Measurements from ENCODE around the gene SLC9A3.
"Not testable (repeated sequence)": the region's sequence is repeated elsewhere in the genome, so short reads cannot be mapped to it uniquely, and the experiment has no call there.

The SLC9A3 gene

GRCh38 chr5:491119-491855 lies 33.0 kb downstream of the SLC9A3 start:
- TF ChIP-seq JUND (IDR thresholded peaks at IDR 0.05; ENCODE audit: low read depth), result no peak
- in situ Hi-C loops (cut with HindIII; ENCODE audit: low pct_unique_long_range_greater_than_20kb, low sequenced_read_pairs), result no loop called here
- no peak for DNase-seq (ENCODE audit: low read depth in 1 of 2, low spot score in 1 of 2)

DNA sequence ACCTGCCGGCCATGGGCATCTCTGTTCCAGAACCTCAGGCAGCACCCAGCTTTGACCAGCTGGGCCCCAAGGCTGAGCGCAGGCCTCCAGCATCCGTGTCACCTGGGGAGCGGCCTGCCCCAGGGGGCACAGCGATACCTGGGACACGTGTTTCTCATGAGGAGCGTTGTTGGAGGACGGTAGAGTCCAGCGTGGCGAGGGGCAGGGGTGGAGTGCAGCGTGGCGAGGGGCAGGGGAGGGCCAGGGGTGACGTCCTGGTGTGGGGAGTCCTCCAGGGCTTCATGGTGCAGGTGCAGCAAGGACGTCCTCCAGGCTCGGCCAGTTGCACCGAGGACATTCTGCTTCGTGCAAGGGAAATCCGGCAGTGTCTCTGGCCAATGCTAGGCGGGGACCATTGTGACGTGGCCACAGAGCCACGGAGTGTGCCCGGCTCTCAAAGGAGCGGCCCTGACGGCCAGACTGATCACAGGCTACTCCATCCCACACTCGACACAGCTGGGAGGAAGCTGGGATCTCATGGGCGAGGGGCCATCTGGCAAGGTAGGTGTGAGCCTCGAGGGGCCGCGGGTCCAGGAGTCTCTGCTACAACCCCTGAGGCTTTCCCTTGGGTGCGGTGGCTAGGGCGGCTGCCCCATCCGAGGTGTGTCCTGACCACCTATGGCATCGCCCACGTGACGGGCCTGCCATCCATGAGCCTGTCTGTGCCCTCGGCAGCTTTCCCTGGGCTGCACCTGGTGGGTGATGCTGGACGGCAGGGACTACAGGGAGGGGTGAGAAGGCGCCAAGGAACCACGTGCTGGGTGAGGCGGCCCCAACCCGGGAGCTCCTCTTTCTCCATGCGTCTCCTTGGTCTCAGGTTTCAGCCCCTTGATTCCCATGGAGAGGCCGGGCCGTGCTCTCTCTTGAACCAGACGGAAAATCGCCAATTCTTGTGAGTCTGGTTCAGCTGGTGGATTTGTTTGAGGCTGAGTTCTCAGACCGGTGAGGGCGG lies 33.8 kb downstream of the SLC9A3 start:
- no peak for DNase-seq (ENCODE audit: low read depth in 1 of 2, low spot score in 1 of 2)
- no peak for TF ChIP-seq JUND (IDR thresholded peaks at IDR 0.05; ENCODE audit: low read depth)
- in situ Hi-C loops (cut with HindIII; ENCODE audit: low pct_unique_long_range_greater_than_20kb, low sequenced_read_pairs), result no loop called here

- DNase-seq (ENCODE audit: low read depth in 1 of 2, low spot score in 1 of 2), result no peak
- in situ Hi-C loops (cut with HindIII; ENCODE audit: low pct_unique_long_range_greater_than_20kb, low sequenced_read_pairs), result no loop called here
- no peak for TF ChIP-seq JUND (IDR thresholded peaks at IDR 0.05; ENCODE audit: low read depth)
Observed at GRCh38 chr5:489689-490080, 34.6 kb downstream of the SLC9A3 start.

DNA sequence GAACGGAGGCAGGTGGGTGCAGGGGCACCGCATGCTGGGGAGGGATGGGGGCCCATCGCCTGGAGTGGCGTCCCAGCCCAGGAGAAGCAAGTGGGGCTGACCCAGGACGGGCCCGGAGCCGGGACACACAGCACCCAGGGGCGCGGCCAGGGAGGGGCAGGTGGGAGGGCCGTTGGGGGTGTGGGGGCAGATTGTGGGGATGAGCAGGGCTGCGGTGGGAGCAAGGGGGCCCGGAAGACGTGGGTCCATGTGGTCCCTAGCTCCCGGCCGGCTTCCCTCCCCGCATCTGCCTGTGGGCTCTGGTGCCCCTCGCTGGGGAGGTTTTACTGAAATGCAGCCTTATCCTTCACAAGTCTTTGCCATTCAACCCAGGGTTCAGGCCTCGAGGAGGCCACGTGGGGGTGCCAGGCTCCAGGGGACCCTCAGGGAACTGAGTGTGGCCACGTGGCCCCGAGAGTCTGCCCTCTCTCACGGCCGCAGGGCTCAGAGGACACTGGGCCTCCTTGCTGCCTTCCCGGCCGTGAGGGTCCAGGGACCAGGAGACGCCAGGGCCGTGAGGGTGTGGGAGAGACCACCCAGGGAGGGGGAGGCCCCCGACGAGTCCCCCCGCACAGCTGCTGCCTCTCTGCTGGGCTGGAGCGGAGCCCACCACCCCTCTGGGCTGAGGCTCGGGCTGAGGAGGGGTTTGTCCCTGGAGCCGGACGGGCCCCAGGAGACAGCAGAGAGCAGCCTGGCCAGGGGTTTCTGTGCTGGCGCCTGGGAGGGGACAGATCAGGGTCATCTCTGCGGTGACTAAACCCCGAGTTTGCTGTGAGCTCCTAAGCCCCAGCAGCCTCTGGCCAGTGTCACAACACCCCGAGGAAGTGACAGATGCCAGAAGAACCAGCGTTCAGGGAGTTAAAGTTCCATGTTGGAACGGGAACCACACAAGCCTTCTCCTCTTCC lies 35.2 kb downstream of the SLC9A3 start:
- DNase-seq (ENCODE audit: low read depth in 1 of 2, low spot score in 1 of 2), result no peak
- TF ChIP-seq JUND (IDR thresholded peaks at IDR 0.05; ENCODE audit: low read depth), result no peak
- in situ Hi-C loops (cut with HindIII; ENCODE audit: low pct_unique_long_range_greater_than_20kb, low sequenced_read_pairs), result no loop called here

DNA sequence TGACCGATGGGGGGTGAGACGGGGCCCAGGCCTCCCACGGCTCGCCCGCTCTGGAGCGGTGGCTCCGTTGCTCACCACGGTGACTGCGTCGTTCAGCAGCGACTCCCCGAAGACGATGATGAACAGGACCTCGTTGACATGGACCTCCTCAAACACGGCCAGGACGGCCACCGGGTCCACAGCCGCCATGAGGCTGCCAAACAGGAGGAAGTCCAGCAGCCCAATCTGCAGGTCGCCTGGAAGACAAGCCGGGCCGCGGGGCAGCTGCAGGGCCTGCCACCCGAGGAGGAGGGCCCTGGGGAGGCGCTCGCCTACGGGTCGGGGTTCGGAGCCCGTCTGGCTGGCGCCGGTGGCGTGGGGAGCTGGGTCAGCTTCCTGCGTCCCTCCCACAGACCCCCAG lies 36.0 kb downstream of the SLC9A3 start:
- in situ Hi-C loops (cut with HindIII; ENCODE audit: low pct_unique_long_range_greater_than_20kb, low sequenced_read_pairs), result no loop called here
- no peak for DNase-seq (ENCODE audit: low read depth in 1 of 2, low spot score in 1 of 2)
- TF ChIP-seq JUND (IDR thresholded peaks at IDR 0.05; ENCODE audit: low read depth), result no peak

DNA sequence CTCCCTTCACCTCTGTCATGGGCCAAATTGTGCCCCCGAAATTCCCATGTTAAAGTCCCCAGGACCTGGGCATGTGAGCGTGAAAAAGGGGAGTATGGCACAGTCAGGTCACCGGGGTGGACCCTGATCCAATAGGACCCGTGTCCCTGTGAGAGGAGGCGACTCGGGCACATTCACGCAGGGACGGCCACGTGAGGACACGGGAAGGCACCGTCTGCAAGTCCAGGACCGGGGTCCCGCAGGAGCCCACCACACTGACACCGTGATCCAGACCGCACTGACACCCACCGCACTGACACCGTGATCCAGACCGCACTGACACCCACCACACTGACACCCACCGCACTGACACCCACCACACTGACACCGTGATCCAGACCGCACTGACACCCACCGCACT lies 37.7 kb downstream of the SLC9A3 start:
- in situ Hi-C loops (cut with HindIII; ENCODE audit: low pct_unique_long_range_greater_than_20kb, low sequenced_read_pairs); DNase-seq (ENCODE audit: low read depth in 1 of 2, low spot score in 1 of 2): not testable (repeated sequence)

- in situ Hi-C loops (cut with HindIII; ENCODE audit: low pct_unique_long_range_greater_than_20kb, low sequenced_read_pairs), result no loop called here
- no peak for TF ChIP-seq JUND (IDR thresholded peaks at IDR 0.05; ENCODE audit: low read depth)
- no peak for DNase-seq (ENCODE audit: low read depth in 1 of 2, low spot score in 1 of 2)
Observed at GRCh38 chr5:485946-486491, 38.2 kb downstream of the SLC9A3 start.

- TF ChIP-seq JUND (IDR thresholded peaks at IDR 0.05; ENCODE audit: low read depth), result no peak
- in situ Hi-C loops (cut with HindIII; ENCODE audit: low pct_unique_long_range_greater_than_20kb, low sequenced_read_pairs), result no loop called here
- DNase-seq (ENCODE audit: low read depth in 1 of 2, low spot score in 1 of 2), result no peak
Observed at GRCh38 chr5:485113-485945, 38.9 kb downstream of the SLC9A3 start.

- in situ Hi-C loops (cut with HindIII; ENCODE audit: low pct_unique_long_range_greater_than_20kb, low sequenced_read_pairs), result no loop called here
- TF ChIP-seq JUND (IDR thresholded peaks at IDR 0.05; ENCODE audit: low read depth), result no peak
- no peak for DNase-seq (ENCODE audit: low read depth in 1 of 2, low spot score in 1 of 2)
Observed at GRCh38 chr5:484556-484955, 39.7 kb downstream of the SLC9A3 start.

- DNase-seq (ENCODE audit: low read depth in 1 of 2, low spot score in 1 of 2), result no peak
- in situ Hi-C loops (cut with HindIII; ENCODE audit: low pct_unique_long_range_greater_than_20kb, low sequenced_read_pairs), result no loop called here
- no peak for TF ChIP-seq JUND (IDR thresholded peaks at IDR 0.05; ENCODE audit: low read depth)
Observed at GRCh38 chr5:483434-484140, 40.7 kb downstream of the SLC9A3 start.

- no peak for TF ChIP-seq JUND (IDR thresholded peaks at IDR 0.05; ENCODE audit: low read depth)
- in situ Hi-C loops (cut with HindIII; ENCODE audit: low pct_unique_long_range_greater_than_20kb, low sequenced_read_pairs), result no loop called here
- no peak for DNase-seq (ENCODE audit: low read depth in 1 of 2, low spot score in 1 of 2)
Observed at GRCh38 chr5:483011-483410, 41.2 kb downstream of the SLC9A3 start.
